NCI-H1105 (cell line): ENCODE results near the gene KLHL42.
A peak's percentile ranks its signal among the peaks of the same experiment; 100 is the strongest.
"Not testable (repeated sequence)": the region's sequence is repeated elsewhere in the genome, so short reads cannot be mapped to it uniquely, and the experiment has no call there.

Source experiments
- DNase-seq: peaks from one replicate; lab custom pipeline; 2025; lab: John Stamatoyannopoulos, UW

Gene KLHL42, protein sequence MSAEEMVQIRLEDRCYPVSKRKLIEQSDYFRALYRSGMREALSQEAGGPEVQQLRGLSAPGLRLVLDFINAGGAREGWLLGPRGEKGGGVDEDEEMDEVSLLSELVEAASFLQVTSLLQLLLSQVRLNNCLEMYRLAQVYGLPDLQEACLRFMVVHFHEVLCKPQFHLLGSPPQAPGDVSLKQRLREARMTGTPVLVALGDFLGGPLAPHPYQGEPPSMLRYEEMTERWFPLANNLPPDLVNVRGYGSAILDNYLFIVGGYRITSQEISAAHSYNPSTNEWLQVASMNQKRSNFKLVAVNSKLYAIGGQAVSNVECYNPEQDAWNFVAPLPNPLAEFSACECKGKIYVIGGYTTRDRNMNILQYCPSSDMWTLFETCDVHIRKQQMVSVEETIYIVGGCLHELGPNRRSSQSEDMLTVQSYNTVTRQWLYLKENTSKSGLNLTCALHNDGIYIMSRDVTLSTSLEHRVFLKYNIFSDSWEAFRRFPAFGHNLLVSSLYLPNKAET

DNA sequence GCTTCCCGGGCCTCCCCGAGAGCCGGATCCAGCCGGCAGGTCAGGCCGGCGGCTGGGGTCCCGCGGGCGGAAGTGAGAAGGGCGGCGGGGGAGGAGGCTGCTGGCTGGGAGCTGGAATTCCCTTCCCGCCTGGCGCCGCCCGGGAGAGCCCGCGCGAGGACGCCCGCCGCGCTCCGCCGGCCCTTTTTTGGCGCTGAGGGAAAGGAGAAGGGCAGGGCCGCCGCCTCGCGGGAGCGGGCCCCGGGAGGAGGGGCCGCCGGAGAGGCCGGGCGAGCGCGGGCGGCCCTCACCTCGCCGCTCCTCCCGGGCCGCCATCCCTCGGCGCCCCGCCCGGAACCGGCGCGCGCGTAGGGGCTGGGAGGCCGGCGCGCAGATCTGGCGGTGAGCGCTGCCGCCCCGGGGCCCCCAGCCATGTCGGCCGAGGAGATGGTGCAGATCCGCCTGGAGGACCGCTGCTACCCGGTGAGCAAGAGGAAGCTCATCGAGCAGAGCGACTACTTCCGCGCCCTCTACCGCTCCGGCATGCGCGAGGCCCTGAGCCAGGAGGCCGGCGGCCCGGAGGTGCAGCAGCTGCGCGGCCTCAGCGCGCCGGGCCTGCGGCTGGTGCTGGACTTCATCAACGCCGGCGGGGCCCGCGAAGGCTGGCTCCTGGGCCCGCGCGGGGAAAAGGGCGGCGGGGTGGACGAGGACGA, at the start of gene KLHL42, which contains the start of gene MANSC4:
Gene KLHL42, plus strand, starts transcription at position 314 of the 692 bp plus-strand sequence. Its CDS starts 98 bp downstream, at position 412.
Gene MANSC4, minus strand, starts transcription at position 317 of the 692 bp plus-strand sequence. CDS start 8,960 bp downstream, outside the sequence.
- DNase-seq, result peak; percentile 82

DNA sequence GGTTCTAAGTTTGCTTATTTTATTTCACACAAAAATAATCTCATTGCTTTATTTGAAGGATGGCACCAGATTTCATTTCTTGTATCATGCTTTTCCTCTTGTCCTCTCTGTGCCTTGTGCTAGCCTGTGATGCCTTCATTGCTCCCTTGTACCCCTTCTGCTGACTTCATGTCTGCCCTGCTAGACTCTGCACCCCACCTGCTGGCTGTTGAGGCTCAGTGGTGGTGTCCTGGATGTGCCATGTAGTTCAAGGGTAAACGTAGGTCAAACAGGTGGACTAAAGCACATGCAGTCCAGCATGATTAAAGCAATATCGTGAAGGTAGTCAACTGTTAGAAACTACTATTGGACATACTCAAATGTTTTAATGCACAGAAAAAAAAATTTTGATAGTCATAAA, 47.8 kb upstream of the KLHL42 start:
- DNase-seq, result no peak

DNA sequence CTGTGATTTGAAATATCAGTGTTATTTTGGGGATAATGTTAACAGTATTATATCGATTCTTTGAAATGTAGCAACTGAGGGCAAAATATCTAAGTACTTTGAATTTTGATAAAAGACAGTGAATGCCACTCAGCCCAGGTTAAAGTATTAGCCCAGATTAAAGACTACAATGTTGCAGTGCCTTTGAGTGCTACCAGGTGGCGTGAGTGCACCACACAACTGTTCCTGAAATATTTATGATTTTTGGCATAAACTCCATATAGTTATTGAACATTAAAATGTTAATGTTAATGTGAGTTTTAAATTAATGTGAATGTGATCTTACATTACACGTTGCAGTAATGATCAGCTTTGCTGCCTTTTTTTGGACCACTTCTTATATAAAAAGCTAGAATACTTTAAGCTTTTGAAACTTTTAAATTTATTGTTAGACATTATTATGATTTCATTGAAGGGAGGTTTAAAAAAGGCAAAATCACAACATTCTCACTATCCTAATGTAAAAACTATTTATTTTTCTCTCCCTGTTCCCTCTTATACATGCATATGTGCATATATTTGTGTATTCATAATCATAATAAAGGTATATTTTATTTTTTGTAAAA, 46.9 kb upstream of the KLHL42 start:
- DNase-seq, result peak; percentile 5

DNA sequence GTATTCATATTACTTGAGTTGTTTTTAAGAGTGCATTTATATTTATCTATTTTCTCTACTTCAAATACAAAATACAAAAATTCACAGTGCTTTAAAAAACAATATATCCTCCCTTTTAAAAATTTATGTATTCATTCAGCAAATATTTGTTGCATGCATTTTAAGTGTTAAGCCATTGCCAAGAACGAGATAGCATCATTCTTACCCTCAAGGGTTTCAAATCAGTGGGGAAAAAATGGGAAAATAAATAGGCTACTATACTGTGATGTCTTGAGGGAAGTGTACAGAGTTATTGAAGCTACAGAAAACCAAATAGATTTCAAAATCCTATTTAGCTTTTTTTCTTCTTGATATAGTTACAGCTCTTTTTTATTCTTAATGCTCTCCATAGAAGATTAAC, 46.2 kb upstream of the KLHL42 start:
- DNase-seq, result no peak

DNA sequence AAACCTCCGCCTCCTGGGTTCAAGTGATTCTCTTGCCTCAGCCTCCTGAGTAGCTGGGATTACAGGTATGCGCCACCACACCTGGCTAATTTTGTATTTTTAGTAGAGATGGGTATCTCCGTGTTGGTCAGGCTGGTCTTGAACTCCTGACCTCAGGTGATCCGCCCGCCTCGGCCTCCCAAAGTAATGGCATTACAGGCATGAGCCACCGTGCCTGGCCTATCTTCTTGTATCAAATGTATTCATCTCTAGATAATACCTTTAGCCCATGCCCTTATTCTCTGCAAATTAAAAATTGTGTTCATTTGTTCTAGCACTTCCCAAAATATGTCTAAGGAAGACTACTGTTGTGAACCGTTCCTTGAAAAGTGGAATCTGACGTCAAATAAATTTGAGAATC, 45.7 kb upstream of the KLHL42 start:
- DNase-seq, result not testable (repeated sequence)

DNA sequence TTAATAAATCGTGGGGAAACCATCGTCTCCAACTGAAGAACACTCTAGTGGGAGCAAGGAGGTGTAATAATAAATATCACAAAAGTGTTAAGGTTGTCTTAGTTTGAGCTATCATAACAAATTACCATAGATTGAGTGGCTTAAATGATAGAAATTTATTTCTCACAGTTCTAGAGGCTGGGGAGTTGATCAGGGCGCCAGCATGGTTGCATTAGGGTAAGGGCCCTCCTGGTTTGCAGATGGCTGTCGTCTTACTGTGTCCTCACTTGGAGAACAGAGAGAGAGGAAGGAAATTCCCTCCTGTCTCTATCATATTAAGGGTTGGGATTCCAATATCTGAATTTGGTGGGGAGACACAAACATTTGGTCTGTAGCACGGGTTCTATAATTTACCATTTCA, 36.4 kb upstream of the KLHL42 start:
- no peak for DNase-seq

DNA sequence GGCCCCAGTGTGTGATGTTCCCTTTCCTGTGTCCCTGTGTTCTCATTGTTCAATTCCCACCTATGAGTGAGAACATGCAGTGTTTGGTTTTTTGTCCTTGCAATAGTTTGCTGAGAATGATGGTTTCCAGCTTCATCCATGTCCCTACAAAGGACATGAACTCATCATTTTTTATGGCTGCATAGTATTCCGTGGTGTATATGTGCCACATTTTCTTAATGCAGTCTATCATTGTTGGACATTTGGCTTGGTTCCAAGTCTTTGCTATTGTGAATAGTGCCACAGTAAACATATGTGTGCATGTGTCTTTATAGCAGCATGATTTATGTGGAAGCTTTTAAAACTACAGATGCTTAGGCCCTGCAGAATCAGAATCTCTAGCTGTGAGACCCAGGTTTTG, 34.3 kb upstream of the KLHL42 start:
- not testable (repeated sequence) for DNase-seq

DNA sequence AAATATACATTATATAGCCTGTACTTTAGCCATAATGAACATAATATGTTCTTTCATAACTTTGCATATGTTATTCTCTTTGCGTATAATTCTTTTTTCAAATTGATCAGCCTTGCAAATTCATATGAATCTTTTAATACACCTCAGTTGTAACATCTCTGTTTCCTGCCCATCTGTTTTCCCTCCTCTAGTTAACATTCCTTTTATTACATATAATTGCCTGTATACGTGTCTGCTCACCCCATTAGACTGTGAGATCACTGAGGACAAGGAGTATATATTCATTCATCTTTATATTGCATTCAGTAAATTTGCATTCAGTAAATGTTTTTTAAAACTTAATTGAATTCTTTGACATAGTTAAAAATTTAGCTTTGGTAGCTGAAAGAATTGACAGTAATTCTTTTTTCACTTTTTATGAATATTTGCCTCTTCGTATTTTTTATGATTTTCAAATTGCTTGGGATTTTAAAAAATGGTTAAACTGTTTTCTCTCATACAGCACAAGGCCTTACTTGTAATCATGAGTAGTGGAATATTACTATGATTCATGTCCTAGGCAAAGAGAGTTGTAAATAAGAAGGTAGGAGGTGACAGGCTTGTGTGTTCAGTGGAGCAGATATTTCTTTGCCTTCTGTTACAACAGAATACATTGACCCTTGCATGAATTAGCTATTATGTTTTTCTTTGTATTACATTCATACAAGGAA, 32.8 kb upstream of the KLHL42 start:
- DNase-seq, result no peak

DNA sequence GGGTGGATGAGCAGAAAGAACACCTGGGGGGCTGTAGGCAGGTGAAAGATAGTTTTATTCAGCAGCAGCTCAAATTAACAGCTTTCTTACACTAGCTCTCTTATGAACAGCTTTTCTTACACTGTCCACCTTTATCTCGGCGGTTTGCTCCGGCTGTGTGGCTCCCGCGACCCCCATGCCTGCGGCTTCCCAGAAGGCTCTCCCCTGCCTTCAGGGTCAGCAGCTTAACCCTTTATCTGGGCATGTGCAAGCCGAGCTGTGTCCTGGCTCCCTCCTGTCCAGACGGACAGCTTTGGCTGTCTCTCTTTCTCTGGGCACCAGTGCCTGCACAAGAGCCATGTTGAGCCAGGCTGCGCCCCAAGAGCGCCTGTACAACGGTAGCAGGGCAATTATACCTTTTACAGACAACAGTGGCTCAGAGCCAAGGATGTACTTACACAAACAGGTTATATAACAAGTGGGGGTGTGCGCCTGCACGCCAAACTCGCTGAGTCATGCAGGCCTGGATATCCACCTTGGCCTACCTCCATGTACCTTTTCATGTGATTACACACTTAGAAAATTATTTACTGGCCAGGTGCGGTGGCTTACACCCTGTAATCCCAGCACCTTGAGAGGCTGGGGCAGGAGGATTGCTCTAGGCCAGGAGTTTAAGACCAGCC, 28.5 kb upstream of the KLHL42 start:
- DNase-seq, result peak; percentile 15

DNA sequence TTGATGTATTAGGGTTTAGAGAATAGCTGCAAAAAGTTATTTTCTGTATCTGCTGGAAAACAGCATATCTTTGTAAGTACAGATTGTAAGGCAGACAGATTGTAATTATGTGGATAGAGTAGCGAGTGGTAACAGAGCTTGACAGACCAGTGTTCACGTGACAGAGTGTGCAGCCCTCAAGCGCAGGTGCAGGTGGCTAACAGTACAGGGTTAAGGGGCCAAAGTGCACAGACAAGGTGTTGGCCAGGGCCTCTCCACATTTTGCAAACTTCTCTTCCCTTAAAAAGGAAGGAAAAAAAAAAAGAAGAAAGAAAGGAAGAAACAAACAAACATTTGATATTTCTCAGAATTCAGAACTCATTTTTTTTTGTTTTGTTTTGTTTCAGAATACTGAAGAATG, 25.2 kb upstream of the KLHL42 start:
- no peak for DNase-seq

DNA sequence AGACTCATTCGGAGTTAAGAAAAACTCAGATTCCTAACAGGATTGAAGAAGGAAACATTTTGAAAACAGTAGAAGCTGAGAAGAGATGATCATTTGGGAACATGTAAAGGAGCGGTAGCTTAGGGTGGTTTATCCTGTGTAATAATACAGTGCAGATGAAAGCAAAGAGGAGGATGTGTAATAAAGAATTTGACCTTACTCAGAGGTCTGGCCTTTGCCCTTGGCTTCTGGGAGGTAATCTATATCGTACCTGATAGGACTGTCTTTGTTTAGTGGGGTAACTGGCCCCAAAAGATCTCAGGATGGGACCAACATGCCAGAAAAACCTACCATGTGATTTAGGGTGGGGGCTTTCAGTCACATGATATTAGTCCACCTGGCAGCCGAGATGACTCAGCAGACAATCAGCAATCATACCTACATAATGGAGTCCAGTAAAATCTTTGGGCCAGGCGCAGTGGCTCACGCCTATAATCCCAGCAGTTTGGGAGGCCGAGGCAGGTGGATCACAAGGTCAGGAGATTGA, 23.3 kb upstream of the KLHL42 start:
- no peak for DNase-seq

DNA sequence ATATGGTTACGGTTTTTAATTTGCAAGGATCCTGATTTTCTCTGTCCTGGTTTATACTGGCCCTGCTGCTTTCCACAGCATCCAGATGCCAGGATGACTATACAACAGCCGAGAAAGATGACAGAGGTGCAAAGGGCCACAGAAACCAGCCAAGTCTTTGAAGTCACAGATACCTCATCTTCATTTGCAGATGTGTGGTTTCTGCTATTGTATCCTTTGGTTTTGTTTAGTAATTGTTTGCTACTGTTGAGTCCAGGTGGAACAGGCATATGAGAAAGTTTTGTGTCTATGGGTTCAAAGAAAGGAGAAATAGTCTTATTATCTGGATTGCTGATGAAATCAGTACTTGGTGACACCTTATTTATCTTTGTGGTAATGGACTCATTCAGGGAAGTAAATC, 17.3 kb upstream of the KLHL42 start:
- DNase-seq, result no peak

DNA sequence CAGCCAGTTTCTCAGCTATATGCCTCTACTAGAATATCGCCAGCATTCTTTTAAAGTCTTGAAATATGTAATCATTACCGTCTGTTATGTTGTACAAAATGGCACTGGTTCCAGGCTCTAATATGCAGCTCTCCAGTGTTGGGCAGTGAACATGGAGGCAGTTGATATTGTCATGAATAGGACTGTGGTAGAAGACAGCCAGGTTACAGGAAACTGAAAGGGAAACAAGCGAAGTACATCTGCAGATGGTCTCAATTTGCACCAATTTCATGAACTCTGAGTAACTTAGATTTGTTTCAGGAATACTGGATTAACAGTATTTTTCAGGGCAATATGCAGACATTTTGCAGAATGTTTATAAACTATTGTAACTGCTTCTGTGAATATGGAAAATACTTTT, 13.4 kb upstream of the KLHL42 start:
- DNase-seq, result no peak

DNA sequence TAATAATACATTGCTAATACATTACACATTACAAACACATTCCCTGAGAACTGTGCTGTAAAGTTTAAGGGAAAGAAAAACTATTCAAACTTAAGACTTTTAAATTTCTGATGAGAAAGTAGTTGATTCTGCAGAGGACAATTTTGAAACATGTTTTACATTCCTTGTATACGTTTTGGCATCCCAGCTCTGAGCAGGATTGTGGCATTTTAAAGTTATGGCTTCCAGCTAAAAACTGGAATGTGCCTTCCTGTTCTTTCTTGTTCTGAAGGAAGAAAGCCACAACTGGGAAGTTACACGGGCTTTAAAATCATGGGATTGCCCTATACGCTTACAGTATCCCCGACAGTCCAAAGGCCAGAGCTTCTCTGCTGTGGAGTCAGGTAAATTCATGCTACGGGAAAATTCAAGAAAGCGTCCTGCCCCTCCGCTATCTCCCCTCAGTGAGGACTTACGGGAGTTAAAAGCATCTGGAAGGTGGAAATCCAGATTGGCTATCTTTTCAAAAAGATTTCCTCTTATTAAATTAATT, 10.8 kb upstream of the KLHL42 start:
- no peak for DNase-seq

DNA sequence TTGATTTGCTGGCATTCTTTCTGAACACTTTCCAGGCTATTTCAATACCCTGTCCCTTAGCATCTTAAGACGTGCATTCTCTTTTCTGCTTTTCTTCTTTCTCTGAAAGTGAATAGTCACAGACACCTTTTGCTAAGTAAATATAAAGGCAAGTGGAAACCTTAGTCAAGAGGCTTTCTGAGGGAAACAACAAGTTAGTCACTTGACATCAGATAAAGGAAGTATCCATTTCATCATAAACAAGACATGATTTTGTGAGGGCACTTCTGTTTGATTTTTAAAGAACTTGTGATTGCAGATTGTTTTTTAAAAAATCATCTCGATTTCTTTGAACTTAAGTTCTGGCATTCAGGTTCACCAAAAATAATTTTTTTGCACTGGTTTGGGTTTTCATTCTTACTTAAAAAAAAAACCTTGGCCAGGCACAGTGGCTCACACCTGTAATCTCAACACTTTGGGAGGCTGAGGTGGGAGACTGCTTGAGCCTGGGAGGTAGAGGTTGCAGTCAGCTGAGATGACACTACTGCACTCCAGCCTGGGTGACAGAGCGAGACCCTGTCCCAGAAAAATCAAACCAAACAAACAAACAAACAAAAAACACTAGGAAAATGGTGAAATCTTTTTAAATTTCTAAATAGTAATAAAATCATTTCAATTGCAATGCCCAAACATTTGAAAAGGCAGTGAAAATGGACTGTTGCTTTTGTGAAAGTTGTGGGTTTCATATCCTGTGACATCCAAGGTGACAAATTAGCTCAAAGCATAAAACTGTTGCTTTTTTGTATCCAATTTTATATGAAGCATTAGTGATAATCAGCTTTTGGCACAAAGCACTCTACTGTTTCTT, 8.3 kb upstream of the KLHL42 start:
- DNase-seq, result no peak

DNA sequence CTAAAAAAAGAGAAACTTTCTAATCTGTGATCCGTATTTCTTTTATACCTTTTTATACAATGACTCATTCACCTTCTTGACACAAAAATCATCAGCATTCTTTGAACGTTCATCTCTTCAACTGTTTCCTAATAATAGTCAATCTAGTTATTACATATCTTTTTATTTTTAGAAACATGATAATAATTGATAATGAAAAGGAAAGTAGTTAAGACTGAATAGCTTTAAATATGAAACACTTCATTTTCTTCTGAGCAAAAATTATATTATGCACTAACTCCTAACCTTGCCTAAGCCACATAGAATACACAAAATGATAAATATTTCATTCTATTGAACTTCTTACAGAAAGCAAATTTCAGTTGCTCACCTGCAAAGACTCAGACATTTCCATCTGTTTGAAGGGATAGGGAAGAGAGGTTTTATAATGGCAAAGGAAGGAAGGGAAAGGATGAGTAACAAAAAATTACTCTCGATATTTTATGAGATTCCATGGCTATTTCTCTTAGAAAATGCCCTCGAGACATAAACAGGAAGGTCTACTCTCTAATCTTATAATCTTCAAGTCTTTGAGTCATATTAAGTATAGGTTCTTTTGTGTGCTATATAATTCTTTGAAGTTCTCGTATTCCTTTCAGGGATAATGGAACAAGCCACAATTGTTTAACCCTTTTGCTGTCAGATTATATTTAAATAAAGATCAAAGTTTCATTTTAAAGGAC, 7.5 kb upstream of the KLHL42 start:
- DNase-seq, result no peak

DNA sequence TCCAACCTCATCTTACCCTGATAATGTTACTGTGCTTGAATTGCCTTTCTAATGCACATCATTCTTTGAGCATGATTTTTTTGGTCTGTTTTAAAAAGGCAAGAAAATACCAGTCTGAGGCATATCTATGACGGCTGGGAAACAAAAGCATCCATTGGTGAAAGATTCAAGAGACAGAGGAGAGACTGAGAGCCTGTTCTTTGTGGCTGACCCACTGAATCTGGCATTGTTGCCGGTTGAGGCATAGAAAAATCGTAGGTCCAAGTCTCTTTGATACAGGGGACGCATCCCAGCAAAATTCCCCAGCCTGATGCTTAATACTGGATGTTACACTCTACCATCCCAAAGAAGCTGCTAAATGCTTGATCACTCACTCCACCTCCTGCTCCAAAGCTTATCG, 2.9 kb upstream of the KLHL42 start:
- no peak for DNase-seq

DNA sequence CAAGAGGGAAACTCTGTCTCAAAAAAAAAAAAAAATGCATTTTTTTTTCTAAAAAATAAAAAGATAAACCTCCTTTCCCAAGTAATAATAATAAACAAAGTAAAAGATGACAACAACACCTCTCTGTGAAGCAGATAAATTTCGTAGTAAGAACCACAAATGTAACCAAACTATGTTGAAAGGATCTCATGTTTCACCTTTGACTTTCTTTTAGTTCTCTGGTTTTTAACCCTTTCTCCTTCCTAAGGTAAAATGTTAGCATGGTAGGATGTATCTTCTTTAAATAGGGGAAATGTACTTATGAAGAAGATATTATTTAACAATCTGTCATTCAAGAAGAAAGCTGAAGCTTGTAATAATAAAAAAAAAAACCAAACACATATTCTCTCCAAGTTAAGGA, 1.8 kb upstream of the KLHL42 start:
- DNase-seq, result no peak

DNA sequence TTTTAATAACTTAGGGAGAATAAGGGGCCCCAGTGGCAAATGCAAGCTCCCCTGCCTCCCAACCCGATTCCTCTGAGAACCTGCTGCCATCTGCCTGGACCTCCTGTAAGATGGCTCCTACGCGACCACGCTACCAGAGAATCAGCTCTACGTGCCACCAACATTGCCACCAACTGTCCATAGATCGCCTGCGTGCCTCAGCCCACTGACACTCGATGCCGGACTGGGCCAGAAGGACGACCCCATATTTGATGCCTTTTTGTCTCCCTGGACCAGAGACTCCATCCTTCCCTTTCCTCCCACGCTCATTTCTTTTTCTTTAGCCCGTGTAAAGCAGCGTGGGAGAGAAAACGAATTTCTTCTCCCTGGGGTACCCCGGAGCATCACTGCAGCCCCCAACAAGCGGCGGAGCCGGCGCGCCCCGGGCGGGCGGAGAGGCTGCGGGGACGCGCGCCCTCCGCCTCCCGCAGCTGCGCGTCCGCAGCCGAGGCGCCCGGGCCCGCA, 565 bp upstream of the KLHL42 start:
- peak; percentile 7 for DNase-seq
